ENCODE measurements around the gene SLAMF1. TPM values are rescaled to one million over a fixed set of nuclear protein-coding genes. Genes with fewer than 3 reads are reported as not detected.

Gene SLAMF1
- total and polyA plus RNA-seq, 12 donors = 0.07 to 1.6 (median 0.26) TPM; not detected in 2

- 74 to 82% (median 76%) methylated on average over 5 of the region's 5 CpGs for WGBS, 4 donors
- intact Hi-C loops (cut with DNase I) = no loop called here
- Histone ChIP-seq H3K27me3 (no peaks in the 10 kb centered on the region), H3K27ac (no peak overlapping the region), H3K9me3 (replicated peaks in 1 of 3) (no peaks in the 10 kb centered on the region), H3K4me1 (replicated peaks in 1 of 2) (no peaks in the 10 kb centered on the region), H3K4me3 (no peak overlapping the region), H3K36me3 (replicated peaks in 1 of 2) (no peaks in the 10 kb centered on the region)
- no peak for DNase-seq
- TF ChIP-seq, protein P1, sequence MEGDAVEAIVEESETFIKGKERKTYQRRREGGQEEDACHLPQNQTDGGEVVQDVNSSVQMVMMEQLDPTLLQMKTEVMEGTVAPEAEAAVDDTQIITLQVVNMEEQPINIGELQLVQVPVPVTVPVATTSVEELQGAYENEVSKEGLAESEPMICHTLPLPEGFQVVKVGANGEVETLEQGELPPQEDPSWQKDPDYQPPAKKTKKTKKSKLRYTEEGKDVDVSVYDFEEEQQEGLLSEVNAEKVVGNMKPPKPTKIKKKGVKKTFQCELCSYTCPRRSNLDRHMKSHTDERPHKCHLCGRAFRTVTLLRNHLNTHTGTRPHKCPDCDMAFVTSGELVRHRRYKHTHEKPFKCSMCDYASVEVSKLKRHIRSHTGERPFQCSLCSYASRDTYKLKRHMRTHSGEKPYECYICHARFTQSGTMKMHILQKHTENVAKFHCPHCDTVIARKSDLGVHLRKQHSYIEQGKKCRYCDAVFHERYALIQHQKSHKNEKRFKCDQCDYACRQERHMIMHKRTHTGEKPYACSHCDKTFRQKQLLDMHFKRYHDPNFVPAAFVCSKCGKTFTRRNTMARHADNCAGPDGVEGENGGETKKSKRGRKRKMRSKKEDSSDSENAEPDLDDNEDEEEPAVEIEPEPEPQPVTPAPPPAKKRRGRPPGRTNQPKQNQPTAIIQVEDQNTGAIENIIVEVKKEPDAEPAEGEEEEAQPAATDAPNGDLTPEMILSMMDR (IDR thresholded peaks at IDR 0.05) = no peak
- TF ChIP-seq POLR2A (IDR thresholded peaks at IDR 0.05) = no peak
Measured at GRCh38 chr1:160620942-160621632, 25.8 kb downstream of the SLAMF1 start.

GRCh38 chr1:160619742-160620277, 27.0 kb downstream of the SLAMF1 start:
- no peaks in the 10 kb centered on the region for H3K9me3 ChIP-seq (replicated peaks in 1 of 3)
- H3K27ac ChIP-seq = no peak overlapping the region
- intact Hi-C loops (cut with DNase I) = loop anchor here in 1 of 2 donors (10.0 kb wide), 1 partner anchor 55 kb away; no protein-coding TSS in a partner anchor
- WGBS, 4 donors = 78 to 88% (median 81%) methylated on average over 4 of the region's 4 CpGs
- TF ChIP-seq, protein P1 (IDR thresholded peaks at IDR 0.05) = no peak
- no peak for TF ChIP-seq POLR2A (IDR thresholded peaks at IDR 0.05)
- no peaks in the 10 kb centered on the region for H3K27me3 ChIP-seq
- DNase-seq = no peak
- no peaks in the 10 kb centered on the region for H3K4me1 ChIP-seq (replicated peaks in 1 of 2)
- no peaks in the 10 kb centered on the region for H3K36me3 ChIP-seq (replicated peaks in 1 of 2)
- H3K4me3 ChIP-seq = no peak overlapping the region

- H3K27ac ChIP-seq = no peak overlapping the region
- H3K4me3 ChIP-seq = no peak overlapping the region
- intact Hi-C loops (cut with DNase I) = loop anchor here in 1 of 2 donors (10.0 kb wide), 1 partner anchor 56 kb away; no protein-coding TSS in a partner anchor
- TF ChIP-seq, protein P1 (IDR thresholded peaks at IDR 0.05) = peak in 4 of 6 experiments; percentile 16 to 39 (median 22)
- TF ChIP-seq POLR2A (IDR thresholded peaks at IDR 0.05) = no peak
- H3K4me1 ChIP-seq (replicated peaks in 1 of 2) = no peaks in the 10 kb centered on the region
- H3K27me3 ChIP-seq = no peaks in the 10 kb centered on the region
- no peaks in the 10 kb centered on the region for H3K9me3 ChIP-seq (replicated peaks in 1 of 3)
- 81 to 89% (median 87%) methylated on average over 3 of the region's 3 CpGs for WGBS, 4 donors
- no peak for DNase-seq
- no peaks in the 10 kb centered on the region for H3K36me3 ChIP-seq (replicated peaks in 1 of 2)
Measured at GRCh38 chr1:160618763-160619274, 28.0 kb downstream of the SLAMF1 start.

GRCh38 chr1:160618327-160618726, 28.5 kb downstream of the SLAMF1 start:
- Histone ChIP-seq H3K9me3 (replicated peaks in 1 of 3) (no peaks in the 10 kb centered on the region), H3K36me3 (replicated peaks in 1 of 2) (no peaks in the 10 kb centered on the region), H3K27me3 (no peaks in the 10 kb centered on the region), H3K4me1 (replicated peaks in 1 of 2) (no peaks in the 10 kb centered on the region), H3K27ac (no peak overlapping the region), H3K4me3 (no peak overlapping the region)
- intact Hi-C loops (cut with DNase I) = loop anchor here in 1 of 2 donors (10.0 kb wide), 1 partner anchor 56 kb away; no protein-coding TSS in a partner anchor
- no peak for TF ChIP-seq POLR2A (IDR thresholded peaks at IDR 0.05)
- TF ChIP-seq, protein P1 (IDR thresholded peaks at IDR 0.05) = no peak
- 42 to 68% (median 55%) methylated on average over 1 of the region's 1 CpG for WGBS, 4 donors
- no peak for DNase-seq

All from adrenal gland (tissue), 12 donors.